Aorta (tissue), 5 donors: ENCODE measurements around the gene ZFP36L2. TPM values are rescaled to one million over a fixed set of nuclear protein-coding genes. Genes with fewer than 3 reads are reported as not detected.

Experiments
- ATAC-seq: fragments of 200-7000 bp; cut with Tn5 transposase; one replicate; pipeline ENCODE4 v1.9.1; 2022; ENCODE audit warnings: moderate library complexity; ENCODE audit not compliant: low FRiP score
- DNase-seq, 2 donors: peaks; one replicate each; pipeline ENCODE4 v3.0.0-alpha.2; 2020
- H3K27ac ChIP-seq, 2 donors: one replicate each; pipeline ENCODE4 v1.5.1; 2013; ENCODE audit warnings: low read length in 2 of 2, mild to moderate bottlenecking in 2 of 2, moderate library complexity in 2 of 2, control low read depth in 1 of 2, inconsistent platforms in 1 of 2, low read depth in 1 of 2
- H3K27me3 ChIP-seq, 2 donors: one replicate each; pipeline ENCODE4 v1.6.1; 2013; ENCODE audit warnings: control low read depth in 1 of 2, low read length in 1 of 2, mild to moderate bottlenecking in 1 of 2, moderate library complexity in 1 of 2; ENCODE audit not compliant: insufficient read depth in 2 of 2, control insufficient read depth in 1 of 2
- H3K36me3 ChIP-seq, 2 donors: one replicate each; pipeline ENCODE4 v1.6.1; 2013; ENCODE audit warnings: control low read depth in 1 of 2, low read length in 1 of 2, mild to moderate bottlenecking in 1 of 2; ENCODE audit not compliant: insufficient read depth in 2 of 2, control insufficient read depth in 1 of 2
- H3K4me1 ChIP-seq, 2 donors: one replicate each; pipeline ENCODE4 v1.6.1; 2013; ENCODE audit warnings: low read length in 2 of 2, control low read depth in 1 of 2, mild to moderate bottlenecking in 1 of 2, moderate library complexity in 1 of 2; ENCODE audit not compliant: insufficient read depth in 2 of 2, control insufficient read depth in 1 of 2
- H3K4me3 ChIP-seq, 2 donors: one replicate each; pipeline ENCODE4 v1.5.1; 2013; ENCODE audit warnings: low read length in 2 of 2, control low read depth in 1 of 2, mild to moderate bottlenecking in 1 of 2
- H3K9me3 ChIP-seq: one replicate; pipeline ENCODE4 v1.6.1; 2013; ENCODE audit warnings: mild to moderate bottlenecking, low read length; ENCODE audit not compliant: control insufficient read depth
- WGBS, 2 donors: extraction: QIAGEN DNeasy Blood & Tissue Kit; methylation state at CpG; one replicate each; pipeline ENCODE4 v1.1.7; 2013; 5-methylcytosine and 5-hydroxymethylcytosine counted together
- intact Hi-C, 2 donors: fragments of 100-400 bp; cut with DNase I; formaldehyde crosslinking; loops; one replicate each; pipeline versions ENCODE4 v1.14.2 to v1.15.0; 2022
- polyA plus RNA-seq, 2 donors: library from polyadenylated mRNA; stranded (reverse); fragments of 200-250 nt; gene quantifications; one replicate each; pipeline ENCODE4 v1.2.3, GENCODE V29; 2013
- total RNA-seq, 2 donors: library from RNA; stranded (reverse); fragmentation: NEBNext Ultra II Directional; extraction: Animal tissue kit (Norgen Biotek cat#: 25700); gene quantifications; one replicate each; pipeline ENCODE4 v1.2.1, GENCODE V29; 2021
- donor health status: healthy with polysubstance abuse.
- donor health status: Bipolar disorder and iron deficiency.
- donor health status: DM: no; HTN: no; CAD: no.
- donor health status: DM: no; HTN: no; CAD: no.
- donor health status: DM: yes; HTN: yes; CAD: no.

The ZFP36L2 gene
- total and polyA plus RNA-seq, 4 donors, result 71.9 to 231 (median 149) TPM

DNA sequence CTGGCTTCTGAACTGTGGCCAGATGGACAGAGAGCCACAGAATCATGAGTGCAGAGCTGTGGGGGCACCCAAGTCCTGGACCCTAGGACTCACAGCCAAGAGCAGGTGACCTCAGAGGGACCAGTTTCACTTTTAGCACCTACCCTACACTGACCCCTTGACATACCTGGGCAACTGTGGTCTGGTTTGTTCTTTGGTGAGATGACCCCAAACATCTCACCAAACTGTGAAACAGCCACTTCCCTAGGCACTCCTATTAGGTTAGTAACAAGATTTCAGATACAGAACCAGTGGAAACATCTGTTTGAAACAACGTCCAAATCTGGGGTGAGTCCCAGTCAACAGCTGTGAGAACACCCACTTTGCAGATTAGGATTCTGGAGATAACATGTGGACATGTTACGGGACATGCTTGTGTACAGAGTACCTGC is 1.9 kb upstream of the ZFP36L2 start:
- H3K36me3 ChIP-seq, result peaks cover 0 to 10% of the 10 kb centered on the region in 2 donors
- H3K27ac ChIP-seq, result peak overlapping the region; percentile 71 to 94
- H3K27me3 ChIP-seq, result no peaks in the 10 kb centered on the region
- no peak for ATAC-seq
- no peaks in the 10 kb centered on the region for H3K9me3 ChIP-seq
- intact Hi-C loops, result loop anchor here (2.0 to 10.0 kb wide), 7 partner anchors 74 to 1174 kb away; no protein-coding TSS in a partner anchor
- H3K4me1 ChIP-seq, result no peaks in the 10 kb centered on the region
- 35 to 37% methylated on average over 2 of the region's 2 CpGs for WGBS, 2 donors
- DNase-seq, result no peak
- H3K4me3 ChIP-seq, result no peak overlapping the region

DNA sequence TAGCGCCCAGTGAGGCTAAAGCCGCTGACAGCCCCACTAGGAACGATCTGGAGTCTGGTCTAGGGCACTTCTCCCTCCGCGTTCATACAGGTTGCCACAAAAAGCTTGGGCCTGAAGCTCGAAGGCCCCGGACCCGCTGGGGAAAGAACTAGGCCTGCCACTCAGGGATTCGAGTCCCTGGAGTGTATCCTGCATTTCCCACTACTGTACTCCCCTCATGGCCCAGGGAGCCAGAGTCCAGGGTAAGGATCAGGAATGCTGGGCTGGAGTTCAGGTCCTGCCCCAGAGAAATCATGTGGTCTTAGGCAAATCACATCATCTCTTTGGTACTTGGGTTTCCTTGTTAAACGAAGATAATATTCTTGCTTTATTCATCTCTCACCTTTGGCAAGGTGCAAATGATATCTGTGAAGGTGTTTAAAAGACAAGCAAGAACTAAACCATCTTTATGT is 1.4 kb upstream of the ZFP36L2 start:
- peak overlapping the region; percentile 71 to 94 for H3K27ac ChIP-seq
- DNase-seq, result no peak
- H3K4me3 ChIP-seq, result peak overlapping the region; percentile 44 to 54
- intact Hi-C loops, result loop anchor here (2.0 to 10.0 kb wide), 8 partner anchors 74 to 1173 kb away; no protein-coding TSS in a partner anchor
- 0% methylated on average over 10 of the region's 10 CpGs for WGBS, 2 donors
- H3K27me3 ChIP-seq, result no peaks in the 10 kb centered on the region
- peaks cover 0 to 10% of the 10 kb centered on the region in 2 donors for H3K36me3 ChIP-seq
- H3K4me1 ChIP-seq, result no peaks in the 10 kb centered on the region
- H3K9me3 ChIP-seq, result no peaks in the 10 kb centered on the region
- ATAC-seq, result peak; percentile 0

DNA sequence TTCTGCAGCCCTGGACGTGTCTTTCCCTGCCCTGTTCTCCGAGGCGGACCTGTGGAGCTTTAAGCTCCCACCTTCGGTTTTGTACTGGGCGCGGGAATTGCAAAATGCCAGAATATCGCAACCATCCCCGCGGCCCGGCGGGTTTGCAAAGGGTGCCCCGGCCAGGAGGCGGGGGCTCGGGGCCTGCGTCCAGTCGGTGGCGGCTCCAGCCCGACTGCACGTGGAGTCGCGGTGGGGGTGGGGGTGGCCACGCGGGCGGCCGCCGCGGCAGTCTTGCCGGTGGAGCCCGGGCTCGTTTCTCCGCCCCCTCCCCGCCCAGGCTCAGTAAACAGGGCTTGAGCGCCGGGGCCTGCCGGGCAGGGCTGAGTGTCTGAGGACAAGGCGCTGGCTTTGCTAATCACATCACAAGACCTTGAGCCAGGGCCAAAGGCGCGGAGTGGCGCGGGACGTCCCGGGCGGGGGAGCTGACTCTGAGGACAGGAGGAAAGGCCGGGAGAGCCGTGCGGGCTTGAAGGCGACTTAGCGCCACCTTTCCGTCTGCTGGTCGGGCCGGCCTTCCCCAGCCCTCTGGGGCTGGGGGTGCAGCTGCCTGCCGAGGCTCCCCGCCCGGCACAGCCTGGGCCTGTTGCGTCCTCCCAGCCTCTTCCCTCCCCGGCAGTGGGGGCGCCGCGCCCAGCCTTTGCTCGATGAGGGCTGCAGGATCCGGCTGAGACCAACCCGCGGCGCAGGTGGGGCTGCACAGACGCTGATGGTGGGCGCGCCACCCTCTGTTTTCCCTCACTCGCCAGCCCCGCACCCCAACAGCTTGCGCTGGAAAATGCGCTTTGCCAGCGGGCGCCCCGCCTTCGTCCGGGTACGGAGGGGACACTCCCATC is 786 bp upstream of the ZFP36L2 start:
- no peaks in the 10 kb centered on the region for H3K9me3 ChIP-seq
- peaks cover 0 to 10% of the 10 kb centered on the region in 2 donors for H3K36me3 ChIP-seq
- H3K27me3 ChIP-seq, result no peaks in the 10 kb centered on the region
- intact Hi-C loops, result loop anchor here (2.0 to 10.0 kb wide), 7 partner anchors 75 to 1172 kb away; no protein-coding TSS in a partner anchor
- no peaks in the 10 kb centered on the region for H3K4me1 ChIP-seq
- H3K4me3 ChIP-seq, result peak overlapping the region; percentile 54 to 62
- ATAC-seq (peak; percentile 83), DNase-seq (peak; percentile 97)
- WGBS, 2 donors, result 0 to 1% methylated on average over 60 to 77 of the region's 77 CpGs
- H3K27ac ChIP-seq, result peak overlapping the region; percentile 71 to 94

DNA sequence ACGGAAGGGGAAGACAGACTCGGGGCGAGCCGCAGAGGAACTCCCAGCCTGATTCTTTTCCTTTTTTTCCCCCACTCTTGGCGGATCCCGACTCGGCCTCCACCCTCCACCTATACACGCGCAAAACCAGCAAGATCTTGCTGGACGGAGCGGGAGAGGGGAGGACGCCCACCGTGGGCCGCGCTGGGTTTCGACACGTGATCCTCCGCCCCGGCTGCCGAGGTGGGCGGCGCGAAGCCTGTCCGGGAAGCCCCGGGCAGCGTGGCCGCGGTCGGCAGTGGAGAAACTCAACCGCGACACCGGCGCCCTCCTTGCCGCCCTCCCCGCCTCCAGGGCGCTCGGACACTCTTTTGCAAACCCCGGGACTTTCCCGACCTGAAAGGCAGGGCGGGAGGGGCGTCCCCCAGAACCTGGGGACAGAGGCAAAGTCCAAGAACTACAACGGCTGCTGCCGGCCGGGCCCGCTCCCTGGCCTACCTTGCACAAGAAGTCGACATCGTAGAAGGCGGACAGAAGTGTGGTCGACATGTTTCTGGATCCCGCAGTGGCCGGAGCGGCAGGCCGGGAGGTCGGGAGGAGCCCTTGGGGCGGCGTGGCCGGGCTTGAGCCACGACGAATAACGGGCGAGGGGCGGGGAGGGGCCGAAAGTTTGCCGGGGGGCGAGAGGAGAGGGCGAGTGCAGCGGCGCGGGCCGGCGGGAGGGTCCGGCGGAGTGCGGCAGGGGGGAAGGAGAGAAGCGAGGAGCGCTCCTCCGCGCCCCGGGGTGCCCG is 433 bp downstream of the ZFP36L2 start:
- ATAC-seq, result peak; percentile 44
- Histone ChIP-seq H3K36me3 (peaks cover 0 to 10% of the 10 kb centered on the region in 2 donors), H3K4me3 (peak overlapping the region; percentile 74 to 96), H3K27me3 (no peaks in the 10 kb centered on the region), H3K9me3 (no peaks in the 10 kb centered on the region), H3K27ac (peak overlapping the region; percentile 71 to 83), H3K4me1 (no peaks in the 10 kb centered on the region)
- 1% methylated on average over 64 to 80 of the region's 80 CpGs for WGBS, 2 donors
- intact Hi-C loops, result loop anchor here (2.0 to 10.0 kb wide), 8 partner anchors 76 to 1171 kb away; no protein-coding TSS in a partner anchor
- peak; percentile 85 to 90 for DNase-seq

DNA sequence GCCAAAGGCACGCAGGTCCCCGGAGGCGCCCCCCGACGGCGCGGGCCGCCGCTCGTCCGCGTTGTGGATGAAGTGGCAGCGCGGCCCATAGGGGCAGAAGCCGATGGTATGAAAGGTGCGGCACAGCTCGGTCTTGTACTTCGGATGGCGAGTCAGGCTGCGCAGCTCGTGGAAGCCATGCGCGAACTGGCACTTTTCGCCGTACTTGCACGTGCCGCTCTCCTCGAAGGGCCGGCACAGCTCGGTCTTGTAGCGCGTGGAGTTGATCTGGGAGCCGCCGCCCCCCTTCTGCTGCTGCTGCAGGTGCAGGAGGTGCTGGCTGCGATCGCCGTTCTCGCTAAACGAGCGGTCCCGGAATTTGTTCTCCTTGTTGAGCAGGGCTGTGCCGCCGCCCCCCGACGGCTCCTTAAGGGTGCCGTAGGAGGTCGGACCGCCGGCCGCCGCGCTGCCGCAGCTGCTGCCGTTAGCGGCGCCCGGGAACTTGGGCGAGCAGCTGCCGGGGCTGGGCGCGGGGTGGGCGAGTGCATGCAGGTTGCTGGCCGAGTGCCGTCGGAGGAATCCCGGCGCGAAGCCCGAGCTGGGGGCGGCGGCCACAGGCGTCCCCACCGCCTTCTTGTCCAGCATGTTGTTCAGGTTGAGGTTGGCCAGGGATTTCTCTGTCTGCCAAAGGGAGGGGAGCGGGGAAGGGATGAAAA is 1.2 kb downstream of the ZFP36L2 start:
- H3K27ac ChIP-seq, result peak overlapping the region; percentile 71 to 83
- DNase-seq (peak; percentile 80 to 84), ATAC-seq (no peak)
- no peaks in the 10 kb centered on the region for H3K27me3 ChIP-seq
- H3K4me3 ChIP-seq, result peak overlapping the region; percentile 74 to 96
- no peaks in the 10 kb centered on the region for H3K4me1 ChIP-seq
- peaks cover 0 to 10% of the 10 kb centered on the region in 2 donors for H3K36me3 ChIP-seq
- H3K9me3 ChIP-seq, result no peaks in the 10 kb centered on the region
- intact Hi-C loops, result loop anchor here (2.0 to 10.0 kb wide), 7 partner anchors 77 to 1170 kb away; no protein-coding TSS in a partner anchor
- WGBS, 2 donors, result 0% methylated on average over 74 of the region's 74 CpGs

DNA sequence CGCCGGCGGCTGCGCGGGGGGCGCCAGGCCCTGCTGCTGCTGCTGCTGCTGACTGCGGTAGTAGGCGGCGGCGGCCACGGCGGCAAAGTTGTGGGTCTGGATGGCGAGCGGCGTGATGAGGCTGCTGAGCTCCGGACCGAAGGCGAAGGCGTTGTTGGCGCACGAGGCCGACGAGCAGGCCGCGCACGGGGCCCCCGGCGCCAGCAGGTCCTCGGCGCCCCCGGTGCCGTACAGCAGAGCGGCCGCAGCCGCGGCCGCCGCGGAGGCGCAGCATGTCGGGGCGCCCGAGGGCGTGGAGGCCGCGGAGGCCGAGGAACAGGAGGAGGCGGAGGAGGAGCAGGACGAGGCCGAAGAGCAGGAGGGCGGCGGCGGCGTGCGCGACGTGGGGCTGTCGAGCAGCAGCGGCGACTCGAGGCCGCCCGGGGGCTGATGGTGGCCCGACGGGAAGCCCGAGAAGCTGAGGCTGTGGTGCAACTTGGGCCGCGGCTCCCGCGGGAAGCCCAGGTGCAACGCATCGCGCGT is 1.8 kb downstream of the ZFP36L2 start:
- no peaks in the 10 kb centered on the region for H3K4me1 ChIP-seq
- H3K36me3 ChIP-seq, result peaks cover 0 to 10% of the 10 kb centered on the region in 2 donors
- no peaks in the 10 kb centered on the region for H3K9me3 ChIP-seq
- peak overlapping the region; percentile 71 to 83 for H3K27ac ChIP-seq
- ATAC-seq (no peak), DNase-seq (peak; percentile 69 to 85)
- no peaks in the 10 kb centered on the region for H3K27me3 ChIP-seq
- WGBS, 2 donors, result 0% methylated on average over 54 to 74 of the region's 74 CpGs
- H3K4me3 ChIP-seq, result peak overlapping the region; percentile 74 to 96
- intact Hi-C loops, result loop anchor here (2.0 to 10.0 kb wide), 9 partner anchors 78 to 1170 kb away; no protein-coding TSS in a partner anchor

DNA sequence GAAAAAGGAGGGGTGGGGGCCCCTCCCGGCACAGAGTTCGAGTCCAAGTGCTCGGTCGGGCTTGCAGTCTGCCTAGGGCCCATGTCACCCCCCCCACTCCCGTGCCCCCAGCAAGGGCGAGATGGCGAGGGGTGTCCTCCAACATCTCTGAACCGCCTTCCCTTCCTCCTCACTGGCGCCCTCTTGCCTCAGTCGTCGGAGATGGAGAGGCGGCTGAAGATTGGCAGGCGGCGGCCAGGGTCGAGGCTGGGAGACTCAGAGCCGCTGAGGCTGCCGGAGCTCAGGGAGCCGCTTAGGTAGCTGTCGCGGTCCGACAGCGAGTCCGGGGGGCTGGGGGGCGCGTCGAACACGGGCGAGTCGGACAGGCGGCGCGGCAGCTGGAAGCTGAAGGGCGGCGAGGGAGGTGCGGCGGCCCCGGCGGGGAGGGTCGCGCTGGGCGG is 2.3 kb downstream of the ZFP36L2 start:
- ATAC-seq (no peak), DNase-seq (peak; percentile 83 to 90)
- Histone ChIP-seq H3K4me1 (no peaks in the 10 kb centered on the region), H3K27me3 (no peaks in the 10 kb centered on the region), H3K9me3 (no peaks in the 10 kb centered on the region), H3K27ac (peak overlapping the region; percentile 71 to 83), H3K4me3 (peak overlapping the region; percentile 74 to 96), H3K36me3 (peaks cover 0 to 10% of the 10 kb centered on the region in 2 donors)
- intact Hi-C loops, result loop anchor here (2.0 to 10.0 kb wide), 5 partner anchors 199 to 1169 kb away; no protein-coding TSS in a partner anchor
- 0% methylated on average over 28 to 41 of the region's 41 CpGs for WGBS, 2 donors
